OCI-M1 (cell line): ENCODE results near the gene WDR62.

Experiments
- DNase-seq: peaks from one replicate; lab custom pipeline; 2025; lab: John Stamatoyannopoulos, UW

WDR62 gene

GRCh38 chr19:36140304-36141038 is 85.8 kb downstream of the WDR62 start:
- peak; percentile 79 for DNase-seq

GRCh38 chr19:36141039-36141927 is 86.6 kb downstream of the WDR62 start:
- DNase-seq = peak; percentile 93

GRCh38 chr19:36142046-36142445 is 87.3 kb downstream of the WDR62 start:
- no peak for DNase-seq

DNA sequence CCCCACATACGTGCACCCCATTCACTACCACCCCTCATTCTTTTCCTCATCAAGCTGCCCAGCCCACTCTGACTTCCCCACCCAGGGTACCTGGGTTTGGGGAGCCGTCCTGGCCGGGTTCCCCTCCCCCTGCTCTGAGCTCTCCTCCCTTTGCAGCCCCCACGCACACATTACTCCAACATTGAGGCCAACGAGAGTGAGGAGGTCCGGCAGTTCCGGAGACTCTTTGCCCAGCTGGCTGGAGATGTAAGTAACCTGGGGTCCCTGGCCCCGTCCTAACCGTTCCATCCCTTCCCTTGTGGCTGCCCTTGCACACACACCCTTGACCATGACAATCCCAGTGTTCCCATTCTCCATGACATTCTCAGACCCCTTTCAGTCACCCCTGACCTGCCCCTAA is 87.8 kb downstream of the WDR62 start:
- no peak for DNase-seq

GRCh38 chr19:36144624-36145023 is 89.9 kb downstream of the WDR62 start:
- no peak for DNase-seq

- no peak for DNase-seq
Observed at GRCh38 chr19:36149673-36150406, 95.1 kb downstream of the WDR62 start.

DNA sequence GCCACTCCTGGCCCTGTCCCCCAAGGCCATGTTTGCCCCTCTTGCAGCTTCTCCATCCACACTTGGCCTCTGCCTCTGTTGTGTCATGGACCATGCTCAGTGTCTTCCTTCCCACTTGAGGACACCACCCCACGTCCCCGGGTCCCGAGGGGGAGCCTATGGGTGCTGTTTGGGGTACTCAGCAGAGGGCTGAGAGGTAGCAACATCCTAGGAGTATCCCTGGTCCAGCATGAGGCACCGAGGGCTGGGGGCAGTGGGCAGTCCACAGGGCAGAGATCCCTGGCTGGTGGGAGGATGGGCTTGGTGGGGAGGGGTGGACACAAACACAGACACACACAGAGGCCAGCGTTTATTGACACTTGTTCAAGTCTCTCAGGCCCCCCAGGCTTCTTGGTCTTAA is 95.9 kb downstream of the WDR62 start:
- DNase-seq = no peak

- no peak for DNase-seq
Observed at GRCh38 chr19:36151144-36152018, 96.7 kb downstream of the WDR62 start.

- no peak for DNase-seq
Observed at GRCh38 chr19:36152019-36152351, 97.3 kb downstream of the WDR62 start.

GRCh38 chr19:36152352-36153091 is 97.8 kb downstream of the WDR62 start, which contains the start of gene COX7A1:
Gene COX7A1 (minus strand): TSS chr19:36152447. CDS start chr19:36152407, 40 bp downstream.
- DNase-seq = no peak

DNA sequence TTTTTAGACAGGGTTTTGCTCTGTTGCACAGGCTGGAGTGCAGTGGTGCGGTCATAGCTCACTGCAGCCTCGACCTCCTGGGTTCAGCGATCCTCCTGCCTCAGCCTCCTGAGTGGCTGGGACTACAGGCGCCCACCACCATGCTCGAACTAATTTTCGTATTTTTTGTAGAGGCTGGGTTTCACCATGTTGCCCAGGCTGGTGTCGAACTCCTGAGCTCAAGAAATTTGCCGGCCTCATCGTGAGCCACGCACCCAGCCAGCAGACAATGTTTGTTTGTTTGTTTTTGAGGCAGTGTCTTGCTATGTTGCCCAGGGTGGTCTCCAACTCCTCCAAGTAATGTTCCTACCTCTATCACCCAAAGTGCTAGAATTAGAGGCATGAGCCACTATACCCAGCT is 98.4 kb downstream of the WDR62 start:
- DNase-seq = no peak
